Activated gamma-delta T cell treated with Interleukin-2 at 50 U/mL for 16 hours (primary cell): ENCODE results near the gene FBXL20.

Source experiments
- DNase-seq: peaks from one replicate; pipeline ENCODE4 v3.0.0-alpha.2; 2020

The FBXL20 gene

DNA sequence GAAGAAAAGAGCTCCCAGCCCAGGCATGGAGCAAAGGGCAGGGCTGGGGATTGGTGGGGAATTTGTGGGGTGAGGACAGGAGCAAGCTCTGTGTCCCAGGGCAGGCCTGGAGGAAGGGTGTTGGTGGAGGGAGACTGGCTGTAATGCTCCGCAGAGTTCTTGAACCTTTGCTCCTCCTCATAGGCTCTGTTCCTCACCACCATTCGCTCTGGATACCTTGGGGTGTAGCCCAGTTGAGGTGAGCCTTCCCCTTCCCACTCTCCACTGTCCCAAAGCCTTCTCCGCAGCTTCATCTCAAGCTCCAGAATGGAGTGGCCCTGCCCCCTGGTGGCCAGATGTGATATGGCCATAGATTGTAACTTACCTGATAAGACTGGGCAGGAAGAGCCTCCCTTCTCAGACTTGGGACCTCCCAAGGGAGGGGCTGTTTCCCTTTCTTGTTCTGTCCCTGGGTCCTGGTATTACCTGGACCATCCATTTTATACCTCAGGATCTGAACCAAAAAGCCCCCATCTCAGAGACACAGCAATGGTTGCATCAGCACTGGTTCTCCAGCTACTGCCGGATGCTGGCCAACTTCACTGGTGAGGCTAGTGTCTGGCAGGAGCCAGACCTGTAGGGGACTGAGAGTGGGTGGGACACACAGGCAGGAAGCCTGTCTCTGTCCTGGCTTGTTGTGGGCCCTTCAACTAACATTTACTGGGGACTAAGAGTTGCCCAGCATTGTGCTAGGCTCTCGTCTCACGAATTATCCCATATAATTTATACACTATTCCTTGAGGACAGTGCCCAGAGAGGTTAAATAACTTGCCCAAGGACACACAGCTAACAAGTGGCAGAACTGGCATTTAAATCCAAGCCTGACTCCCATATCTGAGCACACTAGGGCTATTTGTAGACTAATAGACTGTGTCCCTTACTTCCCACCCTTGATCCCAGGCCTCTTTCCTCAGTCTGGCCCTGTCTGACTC, 156.5 kb downstream of the FBXL20 start:
- peak; percentile 90 for DNase-seq

DNA sequence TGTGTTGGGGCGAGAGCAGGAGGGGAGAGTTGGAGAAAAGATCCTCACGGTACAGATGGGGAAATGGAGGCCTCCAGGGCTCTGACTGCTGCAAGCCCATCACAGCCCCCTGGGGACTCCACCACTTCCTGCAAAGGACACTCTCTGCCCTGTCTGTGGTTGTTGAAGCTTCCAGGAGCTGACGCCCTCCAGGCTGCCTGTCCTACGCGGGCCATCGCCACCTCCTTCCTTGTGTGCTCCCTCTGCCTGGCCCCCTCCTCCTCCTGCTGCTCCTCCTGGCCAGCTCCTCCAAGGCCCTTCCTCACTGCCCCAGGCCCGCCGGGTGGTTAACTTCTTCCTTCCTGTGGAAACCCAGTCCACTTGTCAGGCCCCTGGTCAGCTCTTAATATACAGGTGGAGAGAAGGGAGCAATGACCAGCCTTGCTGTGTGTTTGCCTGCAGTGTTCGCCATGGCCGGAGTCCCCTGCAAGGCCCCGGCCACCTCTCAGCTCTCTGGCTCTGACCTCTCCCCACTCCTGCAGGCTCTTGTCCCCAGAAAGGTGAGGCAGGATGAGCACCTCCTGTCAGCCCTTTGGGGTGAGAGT, 157.3 kb downstream of the FBXL20 start:
- DNase-seq, result no peak

DNA sequence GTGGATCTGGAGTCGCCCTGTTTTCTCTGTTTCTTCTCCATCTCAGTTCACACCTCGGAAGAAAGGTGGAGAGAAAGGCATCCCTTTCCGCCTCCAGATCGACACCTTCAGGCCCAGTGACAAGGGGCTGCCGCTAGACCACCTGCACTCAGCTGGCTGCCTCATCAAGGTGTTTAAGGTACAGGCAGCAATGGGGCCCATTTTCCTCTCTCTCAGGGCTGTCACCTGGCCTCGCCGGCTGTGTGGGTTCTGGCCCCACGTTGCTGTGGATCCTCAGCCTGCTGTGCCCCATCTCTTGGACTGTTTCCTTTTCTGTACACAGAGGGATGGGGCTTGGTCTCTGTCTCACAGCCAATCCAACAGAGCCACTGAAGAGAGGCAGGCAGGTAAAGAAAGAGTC, 158.3 kb downstream of the FBXL20 start:
- no peak for DNase-seq

DNA sequence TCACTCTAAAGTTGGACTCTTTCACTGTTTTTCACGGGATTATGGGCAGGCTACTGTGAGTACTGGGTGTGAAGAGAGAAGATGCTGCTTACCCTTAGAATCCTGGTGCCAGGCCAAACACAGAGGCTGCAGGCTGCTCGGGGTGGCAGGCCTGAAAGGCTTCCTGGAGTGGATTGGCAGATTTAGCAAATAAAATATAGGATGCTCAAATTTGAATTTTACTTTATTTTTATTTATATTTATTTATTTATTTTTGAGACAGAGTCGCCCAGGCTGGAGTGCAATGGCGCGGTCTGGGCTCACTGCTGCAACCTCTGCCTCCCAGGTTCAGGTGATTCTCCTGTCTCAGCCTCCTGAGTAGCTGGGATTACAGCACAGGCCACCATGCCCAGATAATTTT, 160.8 kb downstream of the FBXL20 start:
- no peak for DNase-seq

DNA sequence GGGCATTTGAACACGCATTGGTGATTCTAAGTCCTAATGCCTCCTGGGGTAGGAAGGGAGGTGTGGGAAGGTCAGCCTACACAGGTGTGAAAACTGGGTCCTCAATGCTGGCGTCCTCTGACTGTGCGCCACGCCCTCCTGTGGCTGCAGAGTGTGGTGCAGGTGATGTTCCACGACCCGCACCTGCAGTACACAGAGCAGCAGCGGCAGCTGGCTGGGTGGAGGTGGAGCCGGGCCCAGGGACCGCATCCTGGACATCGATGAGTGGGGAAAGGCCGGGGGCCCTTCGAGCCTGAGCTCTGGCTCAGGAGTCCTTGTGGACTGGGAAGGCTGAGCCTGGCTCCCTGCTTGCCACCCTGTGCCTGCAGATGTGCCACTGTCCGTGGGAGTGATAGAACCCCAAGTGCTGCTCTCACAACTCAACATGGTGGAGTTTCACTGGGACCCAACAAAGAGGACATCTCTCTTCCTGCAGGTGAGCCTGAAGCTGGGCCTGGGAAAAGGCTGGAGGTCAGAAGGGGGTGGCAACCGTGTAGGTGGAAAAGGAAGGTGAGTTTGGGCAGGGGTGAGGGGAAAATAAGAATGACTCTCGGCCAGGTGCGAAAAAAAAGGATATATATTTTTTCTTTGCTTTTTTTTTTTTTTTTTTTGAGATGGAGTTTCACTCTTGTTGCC, 161.6 kb downstream of the FBXL20 start:
- peak; percentile 67 for DNase-seq

DNA sequence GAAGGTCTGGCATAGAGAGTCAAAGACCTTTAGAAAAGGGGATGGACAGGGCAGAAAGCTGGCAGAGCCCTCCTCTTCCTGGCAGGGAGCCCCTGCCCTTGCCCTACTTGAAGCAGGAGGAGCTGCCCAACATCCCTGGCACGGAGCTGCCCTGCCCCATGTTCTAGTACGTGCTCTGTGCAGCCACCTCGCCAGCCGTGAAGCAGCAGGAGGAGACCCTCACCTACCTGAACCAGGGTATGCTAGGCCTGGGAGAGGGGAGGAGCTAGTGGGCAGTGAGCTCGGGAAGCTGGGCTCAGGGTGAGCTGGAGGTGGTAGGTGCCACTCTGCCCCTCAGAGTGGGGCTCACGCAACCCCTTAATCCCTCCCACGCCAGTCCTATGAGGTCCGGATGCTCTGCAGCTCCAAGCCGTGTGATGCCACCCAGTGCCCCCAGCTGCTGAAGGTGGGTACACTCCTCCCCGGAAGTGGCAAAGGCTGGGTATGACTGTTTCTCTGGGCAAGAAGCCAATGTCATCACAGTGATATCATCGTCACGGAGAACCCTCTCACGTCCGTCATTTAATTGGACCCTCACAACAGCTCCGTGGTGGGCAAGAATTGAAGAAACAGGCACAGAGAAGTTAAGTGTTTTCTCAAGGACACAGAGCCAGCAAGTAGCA, 163.0 kb downstream of the FBXL20 start:
- peak; percentile 82 for DNase-seq

DNA sequence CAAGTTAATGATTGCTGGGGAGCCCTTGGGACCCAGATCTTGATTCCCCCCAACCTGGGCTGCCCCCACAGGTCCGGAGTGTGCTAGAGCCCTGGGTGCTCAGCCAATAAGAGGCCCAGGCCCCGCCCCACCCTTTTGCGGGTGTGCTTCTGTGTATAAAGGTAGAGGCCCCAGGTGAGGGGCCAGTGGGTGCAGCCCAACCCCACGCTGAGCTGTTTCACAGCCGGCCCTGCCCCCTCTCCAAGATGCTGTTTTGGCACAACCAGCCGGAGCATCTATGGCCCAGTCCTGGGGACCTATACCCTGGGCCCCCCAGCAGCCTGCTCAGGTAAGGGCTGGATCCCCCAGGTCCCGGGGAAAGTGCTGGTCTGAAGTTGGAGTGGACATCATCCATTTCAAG, 163.8 kb downstream of the FBXL20 start:
- no peak for DNase-seq

DNA sequence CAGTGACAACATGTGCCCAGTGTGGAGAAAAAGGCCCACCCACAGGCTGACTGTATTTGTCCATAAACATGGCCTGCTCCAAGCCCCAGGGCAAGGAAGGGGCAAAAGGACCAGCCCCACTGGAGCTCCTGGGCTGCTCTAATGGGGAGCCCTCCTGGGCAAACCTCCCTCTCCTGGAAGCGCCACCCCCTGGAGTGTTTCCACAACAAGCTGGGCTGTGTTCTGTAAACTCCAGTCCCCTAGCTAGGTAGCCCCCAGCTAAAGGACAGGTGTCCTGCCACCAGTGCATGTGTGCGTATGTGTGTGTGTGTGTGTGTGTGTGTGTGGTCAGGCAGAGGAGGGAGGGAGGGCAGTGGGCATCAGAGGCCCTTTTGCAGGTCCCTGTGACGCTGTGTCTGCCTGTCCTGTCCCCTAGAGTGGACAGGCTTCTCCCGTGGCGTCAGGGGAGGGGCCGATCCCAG, 164.4 kb downstream of the FBXL20 start:
- DNase-seq, result no peak

DNA sequence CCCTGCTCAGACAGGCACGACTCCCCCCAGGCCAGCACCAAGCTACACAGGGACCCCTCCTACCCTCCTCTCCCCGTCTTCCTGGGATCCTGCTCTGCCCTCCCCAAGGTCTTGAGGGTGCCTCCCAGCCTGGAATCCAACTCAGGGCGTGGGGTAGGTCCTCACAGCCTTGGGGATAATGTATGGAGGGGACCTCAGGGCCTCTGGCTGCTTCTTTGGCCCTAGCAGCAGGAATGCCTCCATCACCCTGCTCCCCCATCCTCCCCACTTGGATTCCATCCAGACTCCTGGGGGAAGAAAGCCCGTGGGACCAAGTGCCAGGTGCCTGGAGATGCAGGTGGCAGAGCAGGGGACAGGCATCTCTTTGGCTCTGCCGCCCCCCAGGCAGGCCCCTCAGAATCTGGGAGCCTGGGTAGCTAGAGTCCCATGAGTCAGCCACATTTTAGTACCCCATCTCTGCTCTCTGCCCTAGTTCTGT, 164.9 kb downstream of the FBXL20 start:
- DNase-seq, result no peak

DNA sequence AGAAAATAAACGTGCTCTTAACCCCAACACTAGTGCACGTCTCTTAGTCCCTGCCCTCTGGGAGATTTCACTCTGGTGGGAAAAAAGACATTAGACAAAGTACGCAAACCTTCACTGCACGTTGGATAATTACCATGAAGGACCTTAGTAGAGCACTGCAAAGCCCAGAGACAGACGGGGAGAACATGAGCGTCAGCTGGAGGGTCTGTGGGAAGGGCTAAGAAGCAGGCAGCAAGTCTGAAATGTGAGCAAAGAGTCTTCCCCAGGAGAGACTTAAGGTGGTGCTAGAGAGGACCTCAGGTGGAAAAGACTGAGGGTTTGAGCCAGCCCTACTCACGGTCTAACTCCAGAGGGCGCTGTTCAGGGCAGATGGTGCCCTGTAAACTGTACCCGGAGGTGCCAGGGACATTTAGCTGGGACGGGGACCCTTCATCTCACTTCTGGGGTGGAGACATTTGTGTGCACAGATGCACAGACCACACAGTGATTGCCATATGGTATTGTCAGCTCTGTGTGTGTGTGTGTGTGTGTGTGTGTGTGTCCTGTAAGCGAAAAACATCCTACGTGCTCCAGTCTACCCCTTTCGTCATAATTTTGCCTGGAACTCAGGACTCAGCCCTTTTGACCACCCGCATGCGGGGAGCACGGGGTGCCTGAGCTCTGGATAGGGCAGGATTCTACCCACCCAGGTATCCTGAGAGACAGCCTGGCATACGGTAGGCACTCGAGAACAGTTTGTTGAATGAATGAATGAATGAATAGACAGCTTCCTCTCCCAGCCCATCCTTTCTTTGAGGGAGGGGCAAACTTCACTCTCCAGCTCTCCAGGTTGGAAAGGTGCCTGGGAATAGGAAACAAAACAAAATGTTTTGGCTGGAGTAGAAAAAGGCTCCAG, 165.6 kb downstream of the FBXL20 start:
- DNase-seq, result peak; percentile 25

DNA sequence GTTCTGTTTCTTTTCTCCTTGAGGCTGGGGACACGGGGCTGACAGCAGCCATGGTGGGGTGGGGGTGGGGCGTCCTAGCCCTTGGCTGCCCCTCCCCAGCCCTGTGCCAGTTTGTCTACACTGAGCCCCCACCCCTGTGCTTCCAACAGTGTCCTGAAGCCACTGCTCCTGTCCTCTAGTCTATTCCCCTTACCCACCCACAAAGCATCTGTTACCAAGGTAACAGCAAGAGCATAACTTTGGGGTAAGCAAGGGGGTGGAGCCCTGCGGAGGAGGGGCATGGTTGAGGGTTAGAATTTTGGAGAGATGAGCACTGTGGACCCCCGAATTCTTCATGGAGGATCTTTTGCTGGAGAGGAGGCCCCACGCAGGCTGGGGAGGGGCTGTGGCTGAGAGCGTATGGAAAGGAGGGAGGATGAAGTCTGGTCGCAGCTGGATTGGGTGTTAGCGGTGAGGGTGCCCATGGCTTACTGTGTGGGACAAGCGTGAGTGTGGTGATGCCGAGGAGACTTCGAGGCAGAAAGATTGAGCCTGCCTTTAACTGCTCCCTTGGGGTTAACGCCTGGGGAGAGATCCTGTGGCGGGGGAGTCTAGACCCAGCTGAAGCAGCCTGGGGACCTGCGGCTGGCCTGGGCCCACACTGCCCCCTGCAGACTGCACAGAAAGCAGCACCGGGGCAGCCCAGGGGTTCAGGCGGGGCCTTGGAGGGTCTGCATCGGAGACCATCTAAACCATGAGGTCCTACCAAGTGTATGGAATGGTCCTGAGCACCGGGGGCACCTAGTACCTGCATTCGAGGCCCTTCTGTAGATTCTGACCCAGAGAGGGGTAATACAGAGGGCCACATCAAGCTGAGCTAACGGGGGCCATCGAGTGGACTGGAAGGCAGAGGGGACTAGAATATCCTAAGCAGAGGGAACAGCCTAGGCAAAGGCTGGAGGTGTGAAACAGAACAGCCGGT, 169.6 kb downstream of the FBXL20 start:
- DNase-seq, result peak; percentile 60

DNA sequence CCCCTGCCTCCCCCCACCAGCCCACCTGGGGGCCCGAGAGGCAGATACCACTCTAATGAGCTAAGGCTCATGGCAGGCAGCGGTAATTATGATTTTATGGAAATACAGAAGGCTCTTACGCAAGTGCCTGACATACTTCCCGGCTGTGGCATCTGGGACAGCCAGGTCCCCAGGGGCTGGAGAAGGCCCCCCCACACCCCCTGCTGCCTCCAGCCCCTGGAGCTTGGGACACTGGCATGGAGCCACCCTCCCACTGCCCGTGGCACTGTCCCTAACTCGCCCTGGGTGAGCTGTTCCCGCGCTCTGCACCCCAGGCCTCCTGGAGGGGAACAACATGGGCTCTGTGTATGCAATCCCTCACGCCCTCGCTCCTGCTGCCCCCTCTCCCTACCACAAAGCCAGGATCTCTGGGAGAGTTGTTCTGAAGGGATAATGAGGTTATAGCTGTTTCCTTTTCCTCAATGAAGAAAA, 170.3 kb downstream of the FBXL20 start:
- DNase-seq, result no peak

DNA sequence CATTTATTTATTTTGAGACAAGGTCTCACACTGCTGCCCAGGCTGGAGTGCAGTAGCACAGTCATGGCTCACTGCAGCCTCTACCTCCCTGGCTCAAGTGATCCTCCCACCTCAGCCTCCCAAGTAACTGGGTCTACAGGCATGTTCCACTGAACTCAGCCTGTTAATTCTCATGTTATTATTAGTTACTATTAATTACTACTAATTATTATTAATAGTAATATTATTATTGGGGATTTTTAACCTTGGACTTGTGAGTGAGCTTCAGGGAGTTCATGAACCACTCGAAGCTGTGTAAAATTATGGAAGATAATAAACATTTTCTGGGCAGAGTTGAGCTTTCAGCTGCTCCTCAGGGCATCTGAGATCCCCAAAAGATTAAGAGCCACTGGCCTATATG, 171.1 kb downstream of the FBXL20 start:
- no peak for DNase-seq

DNA sequence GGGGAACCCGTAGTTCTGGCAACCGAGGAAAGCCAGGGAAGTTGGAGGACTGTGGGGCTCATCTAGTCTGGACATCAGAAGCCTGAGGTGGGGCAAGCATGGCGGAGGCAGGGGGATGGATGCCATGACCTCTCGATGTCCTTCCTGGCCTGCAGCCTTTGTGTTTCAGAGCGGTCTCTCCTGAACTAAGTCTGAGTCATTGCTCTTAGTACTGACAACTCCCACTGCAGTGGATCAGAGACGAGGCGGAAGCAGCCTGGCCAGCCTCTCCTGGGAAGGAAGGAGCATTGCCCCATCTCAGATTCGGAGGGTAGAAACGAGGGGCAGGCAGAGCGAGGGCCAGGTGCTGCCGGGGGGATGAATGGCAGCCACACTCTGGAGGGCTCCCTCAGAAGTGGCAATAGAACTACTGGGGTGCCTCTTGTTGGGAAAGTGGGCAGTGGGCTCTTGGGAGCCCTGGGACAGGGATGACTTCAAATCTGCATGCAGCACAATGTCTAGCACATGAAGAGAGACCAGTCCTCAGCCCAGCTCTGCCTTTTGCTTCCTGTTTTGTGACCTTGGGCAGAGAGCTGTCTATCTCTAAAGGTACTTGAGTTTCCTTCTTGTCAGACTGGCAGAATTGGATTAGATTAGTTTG, 172.0 kb downstream of the FBXL20 start:
- DNase-seq, result no peak

DNA sequence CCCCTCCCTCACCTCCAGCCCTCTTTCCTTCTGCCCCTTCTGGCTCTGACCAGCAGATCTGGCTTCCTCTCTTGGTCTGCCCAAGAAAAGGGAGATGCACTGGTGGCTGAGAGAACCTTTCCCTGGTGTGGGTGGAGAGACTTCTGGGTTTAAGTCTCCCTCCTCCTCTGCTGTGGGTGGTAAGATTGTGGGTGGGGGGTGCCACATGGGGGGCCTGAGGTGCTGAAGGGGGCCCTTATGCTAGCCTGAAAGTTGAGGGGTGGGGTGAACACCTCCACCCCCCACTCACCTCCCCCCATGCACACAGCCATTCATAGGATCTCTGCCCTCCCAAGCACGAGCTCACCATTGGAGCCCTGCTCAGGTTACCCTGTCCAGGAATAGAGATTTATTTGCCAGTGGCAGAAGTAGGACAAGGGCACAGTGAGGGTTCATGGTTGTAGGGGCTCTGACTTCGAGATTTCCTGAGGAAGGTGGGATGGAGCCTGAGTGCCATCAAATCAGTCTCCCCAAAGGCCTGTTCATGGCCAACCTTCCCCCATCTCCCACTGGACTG, 174.0 kb downstream of the FBXL20 start:
- DNase-seq, result no peak

DNA sequence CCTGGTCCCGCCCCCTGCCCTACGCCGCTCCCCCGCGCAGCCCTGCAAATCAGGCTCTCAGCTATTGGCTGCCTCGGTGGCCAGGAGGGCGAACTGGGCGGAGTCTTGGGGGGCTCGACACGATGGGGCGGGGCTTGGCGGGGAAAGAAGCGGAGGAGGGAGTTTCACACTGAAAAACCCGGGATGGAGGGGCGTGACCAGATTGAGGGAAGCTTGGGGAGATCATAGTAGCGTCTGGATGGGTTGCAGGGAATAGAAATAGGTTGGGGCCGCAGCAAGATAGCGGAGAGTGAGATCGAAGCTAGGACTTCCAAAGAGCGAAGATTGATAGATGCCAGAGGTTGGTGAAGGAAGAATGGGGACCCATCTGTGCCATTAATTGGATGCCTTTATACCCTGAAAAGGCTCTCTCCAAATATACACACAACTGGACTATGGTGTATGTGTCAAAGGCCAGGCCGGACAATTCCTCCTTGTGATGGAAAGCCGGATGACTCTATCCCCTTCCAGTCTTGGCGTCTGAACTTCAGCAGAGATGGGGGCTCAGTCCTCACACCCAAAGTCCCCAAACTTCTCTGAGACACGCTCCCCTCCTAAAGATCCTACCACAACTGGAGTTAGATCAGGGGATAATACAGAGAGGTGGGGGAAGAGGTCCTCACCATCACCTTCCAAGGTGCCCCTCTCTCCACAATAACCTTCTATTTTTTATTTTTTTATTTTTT, 175.3 kb downstream of the FBXL20 start:
- DNase-seq, result peak; percentile 65

DNA sequence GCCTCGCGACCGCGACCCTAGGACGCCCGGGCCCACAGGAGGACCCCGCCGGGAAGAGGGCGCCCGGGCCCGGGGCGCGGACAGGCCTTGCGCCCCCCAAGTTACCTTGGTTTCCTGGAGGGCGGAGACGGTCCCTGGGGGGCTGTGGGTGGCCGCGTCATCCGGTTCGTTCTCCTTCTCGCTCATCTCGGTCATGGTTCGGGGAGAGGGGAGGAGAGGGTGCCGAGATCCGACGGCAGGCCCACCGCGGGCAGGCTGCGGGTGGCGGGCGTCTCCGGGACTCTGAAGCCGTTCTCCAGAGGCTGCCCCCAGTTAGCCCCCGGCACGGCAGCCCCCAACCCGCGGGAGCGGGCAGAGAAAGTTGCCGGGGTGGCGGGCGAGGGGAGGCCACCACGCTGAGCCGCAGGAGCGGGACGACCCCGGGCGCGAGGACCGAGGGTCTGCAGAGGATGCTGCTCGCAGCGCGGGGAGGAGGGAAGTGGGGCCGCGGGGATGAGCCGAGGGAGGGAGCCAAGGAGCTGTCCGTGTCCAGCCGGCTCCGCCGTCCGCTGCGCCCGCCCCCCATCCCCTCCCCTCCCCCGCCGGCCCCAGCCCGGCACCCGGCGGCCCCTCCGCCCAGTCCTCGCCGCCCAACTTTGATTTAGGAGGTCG, 176.0 kb downstream of the FBXL20 start, which contains the start of gene STAC2:
Gene STAC2, minus strand, starts transcription at position 638 of the 651 bp plus-strand sequence. Its CDS starts 443 bp downstream, at position 195.
- no peak for DNase-seq

DNA sequence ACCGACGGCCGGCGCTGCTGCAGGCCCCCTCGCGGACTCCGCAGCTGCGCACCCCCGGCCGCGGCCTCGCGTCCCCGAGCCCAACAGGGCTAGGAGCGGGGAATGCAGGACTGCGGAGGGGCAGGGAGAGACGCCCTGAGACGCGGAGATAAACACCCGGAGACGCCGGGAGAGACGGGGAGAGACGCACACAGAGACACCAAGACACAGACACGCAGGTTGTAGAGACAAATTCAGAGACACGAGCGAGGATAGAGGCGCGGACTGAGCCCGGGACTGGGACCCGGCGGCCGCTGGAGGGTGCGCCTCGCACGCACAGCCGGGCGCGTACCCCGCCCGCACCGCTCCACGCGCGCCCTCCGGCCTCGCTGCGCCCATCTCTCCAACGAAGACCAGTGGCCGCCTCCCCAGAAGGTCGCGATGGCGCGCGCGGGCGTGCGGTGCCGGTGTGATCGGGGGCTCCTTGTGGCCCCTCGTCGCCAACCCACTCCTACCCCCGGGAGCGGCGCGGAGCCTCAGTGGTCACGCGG, 176.6 kb downstream of the FBXL20 start:
- DNase-seq, result no peak
